HUES6 (cell line): Measurements from ENCODE around the gene CCNL1.

Source experiments
- H3K27ac ChIP-seq: 2 replicates; pipeline ENCODE4 v1.7.0; 2013; ENCODE audit warnings: low read depth, mild to moderate bottlenecking, low read length, inconsistent platforms
- H3K27me3 ChIP-seq: 2 replicates; pipeline ENCODE4 v1.6.1; 2013; ENCODE audit warnings: low read length; ENCODE audit not compliant: control insufficient read depth, insufficient read depth
- H3K36me3 ChIP-seq: 2 replicates; pipeline ENCODE4 v1.6.1; 2013; ENCODE audit warnings: low read length; ENCODE audit not compliant: control insufficient read depth, insufficient read depth
- H3K4me1 ChIP-seq: 2 replicates; pipeline ENCODE4 v1.6.1; 2013; ENCODE audit warnings: low read length; ENCODE audit not compliant: control insufficient read depth, insufficient read depth
- H3K4me3 ChIP-seq: 2 replicates; pipeline ENCODE4 v1.5.1; 2013; ENCODE audit warnings: low read depth, low read length
- H3K9ac ChIP-seq: one replicate; pipeline ENCODE4 v1.6.1; 2013; ENCODE audit warnings: mild to moderate bottlenecking, low read length
- H3K9me3 ChIP-seq: 2 replicates; pipeline ENCODE4 v1.6.1; 2013; ENCODE audit warnings: low read depth, low read length; ENCODE audit not compliant: control insufficient read depth, insufficient read depth

CCNL1 gene

DNA sequence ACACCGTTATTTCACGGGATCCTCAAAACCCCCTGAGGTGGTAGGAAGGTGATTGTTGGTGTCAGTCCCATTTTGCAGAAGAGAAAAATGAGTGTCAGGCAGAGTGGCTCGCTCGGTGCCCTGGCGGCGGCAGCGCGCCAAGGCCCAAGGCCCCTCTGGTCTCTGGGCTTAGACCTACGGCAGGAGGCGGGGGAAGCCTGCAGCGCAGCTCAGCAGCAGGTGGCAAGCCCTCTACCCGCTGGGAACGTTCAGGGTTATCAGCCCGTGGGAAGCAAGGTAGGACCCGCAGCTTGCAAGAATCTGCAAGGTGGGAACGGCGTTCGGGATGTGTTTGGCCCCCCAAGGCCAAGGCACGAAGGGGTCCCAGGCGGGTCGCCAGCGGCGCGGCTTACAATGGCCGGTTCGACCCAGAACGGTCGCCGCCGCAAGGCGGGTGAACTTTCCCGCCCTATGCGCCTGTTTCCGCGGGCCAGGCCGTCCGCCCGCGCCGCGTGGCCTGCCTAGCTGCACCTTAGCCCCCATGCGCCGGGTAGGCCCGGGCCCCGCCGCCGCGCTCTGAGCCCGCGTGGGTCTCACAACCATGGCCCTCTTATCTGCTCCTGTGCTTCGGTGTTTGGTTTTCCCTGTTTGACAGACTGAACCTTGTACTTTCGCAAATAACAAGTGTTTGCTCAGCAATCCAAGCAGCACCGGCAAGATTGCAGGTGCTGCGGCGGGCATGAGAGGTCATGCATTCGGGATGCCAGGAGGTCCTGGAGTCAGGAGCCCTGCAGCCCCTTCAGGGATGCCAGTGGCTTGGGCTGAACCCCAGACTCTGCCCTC, 39.7 kb downstream of the CCNL1 start:
- Histone ChIP-seq H3K9me3 (no peaks in the 10 kb centered on the region), H3K27me3 (no peaks in the 10 kb centered on the region), H3K27ac (no peak overlapping the region), H3K9ac (no peak overlapping the region), H3K4me3 (peak overlapping the region; percentile 15; the same call in 1 of the 2 replicates), H3K4me1 (peaks cover 9% of the 10 kb centered on the region; the same call in 1 of the 2 replicates), H3K36me3 (no peaks in the 10 kb centered on the region)

DNA sequence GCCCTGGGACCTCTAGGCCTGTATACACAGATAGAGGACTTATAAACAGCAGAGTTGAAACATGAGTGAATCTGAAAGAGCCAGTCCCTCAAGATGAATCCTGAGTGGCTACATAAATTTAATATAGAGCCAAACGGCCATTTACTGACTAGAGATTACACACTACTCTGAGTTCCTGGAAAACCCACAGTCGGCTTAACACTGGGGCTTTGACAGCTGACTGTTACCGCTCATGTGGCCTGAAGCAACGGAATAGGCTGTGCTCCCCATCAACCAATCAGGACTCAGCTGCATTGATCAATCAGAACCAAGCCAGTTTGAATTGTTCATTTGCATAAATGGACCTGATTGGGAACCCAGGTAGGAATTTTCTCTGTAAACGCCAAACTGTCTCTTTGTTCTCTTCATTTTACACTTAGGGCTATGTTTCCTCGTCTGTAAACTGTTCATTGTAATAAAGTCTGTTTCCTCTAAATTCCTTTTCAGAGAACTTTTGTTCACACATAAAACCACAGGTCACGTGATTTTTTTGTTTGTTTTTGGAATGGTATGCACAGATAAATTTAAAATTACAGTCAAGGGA, 40.5 kb downstream of the CCNL1 start:
- no peak overlapping the region for H3K4me3 ChIP-seq
- no peak overlapping the region for H3K9ac ChIP-seq
- no peaks in the 10 kb centered on the region for H3K27me3 ChIP-seq
- H3K9me3 ChIP-seq = no peaks in the 10 kb centered on the region
- H3K36me3 ChIP-seq = no peaks in the 10 kb centered on the region
- peaks cover 12% of the 10 kb centered on the region; the same call in 1 of the 2 replicates for H3K4me1 ChIP-seq
- no peak overlapping the region for H3K27ac ChIP-seq

DNA sequence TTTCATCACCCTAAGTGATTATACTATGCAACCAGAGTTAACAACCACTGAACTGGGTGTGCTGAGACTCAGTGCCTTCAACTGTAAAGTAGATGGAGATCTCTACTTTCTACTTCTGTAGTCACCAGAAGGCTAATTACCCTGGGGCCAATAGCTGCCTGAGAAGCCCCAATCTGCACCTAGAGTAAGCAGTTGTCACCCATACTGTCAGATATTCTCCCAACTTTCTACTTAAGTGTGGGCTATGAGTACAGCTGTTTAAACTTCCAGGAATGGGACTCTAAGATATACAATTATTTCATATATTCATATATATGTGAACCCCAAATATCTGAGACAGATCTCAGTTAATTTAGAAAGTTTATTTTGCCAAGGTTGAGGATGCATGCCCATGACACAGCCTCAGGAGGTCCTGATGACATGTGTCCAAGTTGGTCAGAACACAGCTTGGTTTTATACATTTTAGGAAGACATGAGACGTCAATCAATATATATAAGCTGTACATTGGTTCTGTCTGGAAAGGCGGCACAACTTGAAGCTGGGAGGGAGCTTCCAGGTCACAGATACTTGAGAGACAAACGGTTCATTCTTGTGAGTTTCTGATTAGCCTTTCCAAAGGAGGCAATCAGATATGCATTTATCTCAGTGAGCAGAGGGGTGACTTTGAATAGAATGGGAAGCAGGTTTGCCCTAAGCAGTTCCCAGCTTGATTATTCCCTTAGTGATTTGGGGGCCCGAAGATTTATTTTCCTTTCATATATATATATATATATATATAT, 41.9 kb downstream of the CCNL1 start:
- Histone ChIP-seq H3K9me3 (no peaks in the 10 kb centered on the region), H3K9ac (no peak overlapping the region), H3K4me1 (peaks cover 12% of the 10 kb centered on the region; the same call in 1 of the 2 replicates), H3K36me3 (no peaks in the 10 kb centered on the region), H3K27ac (no peak overlapping the region), H3K4me3 (no peak overlapping the region), H3K27me3 (no peaks in the 10 kb centered on the region)

DNA sequence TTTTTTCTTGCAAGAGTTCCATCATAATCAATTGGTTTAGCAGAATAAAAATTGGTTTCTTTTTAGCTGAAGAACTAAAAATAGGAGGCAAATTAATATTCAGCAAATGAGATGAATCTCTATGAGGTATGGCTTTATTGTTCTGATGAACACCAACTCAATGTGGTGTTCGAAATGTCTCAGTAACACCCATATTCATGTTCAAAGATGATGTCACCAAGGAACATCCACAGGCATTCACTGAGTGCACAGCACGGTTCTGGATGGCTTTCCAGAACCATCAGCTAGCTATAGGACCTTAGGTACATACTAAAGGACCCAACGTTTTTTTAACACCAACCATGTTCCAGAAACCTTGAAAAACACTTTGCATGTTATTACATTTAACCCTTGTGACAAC, 42.7 kb downstream of the CCNL1 start:
- Histone ChIP-seq H3K4me1 (peaks cover 12% of the 10 kb centered on the region; the same call in 1 of the 2 replicates), H3K27me3 (no peaks in the 10 kb centered on the region), H3K36me3 (no peaks in the 10 kb centered on the region), H3K4me3 (no peak overlapping the region), H3K9ac (no peak overlapping the region), H3K9me3 (no peaks in the 10 kb centered on the region), H3K27ac (no peak overlapping the region)

DNA sequence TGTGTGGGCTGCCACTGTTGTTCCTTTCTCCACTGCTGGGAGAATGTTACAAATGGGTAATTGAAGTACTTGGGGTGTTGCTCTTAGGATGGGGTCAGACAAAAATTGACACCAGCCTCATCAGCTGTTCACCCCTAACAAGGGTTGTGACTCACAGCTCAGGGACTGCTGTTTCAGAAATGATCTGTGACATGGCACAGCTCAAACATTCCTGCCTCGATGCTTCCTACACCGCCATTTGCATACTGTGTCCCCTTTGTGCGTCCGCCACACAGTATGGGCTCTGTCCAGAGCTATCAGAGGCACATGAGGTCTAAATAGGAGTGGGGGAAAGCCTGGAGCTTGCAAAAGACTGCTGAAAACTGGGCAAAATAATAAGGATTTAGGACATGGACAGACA, 43.9 kb downstream of the CCNL1 start:
- Histone ChIP-seq H3K4me3 (no peak overlapping the region), H3K36me3 (no peaks in the 10 kb centered on the region), H3K27me3 (no peaks in the 10 kb centered on the region), H3K27ac (no peak overlapping the region), H3K9me3 (no peaks in the 10 kb centered on the region), H3K9ac (no peak overlapping the region), H3K4me1 (peaks cover 12% of the 10 kb centered on the region; the same call in 1 of the 2 replicates)

DNA sequence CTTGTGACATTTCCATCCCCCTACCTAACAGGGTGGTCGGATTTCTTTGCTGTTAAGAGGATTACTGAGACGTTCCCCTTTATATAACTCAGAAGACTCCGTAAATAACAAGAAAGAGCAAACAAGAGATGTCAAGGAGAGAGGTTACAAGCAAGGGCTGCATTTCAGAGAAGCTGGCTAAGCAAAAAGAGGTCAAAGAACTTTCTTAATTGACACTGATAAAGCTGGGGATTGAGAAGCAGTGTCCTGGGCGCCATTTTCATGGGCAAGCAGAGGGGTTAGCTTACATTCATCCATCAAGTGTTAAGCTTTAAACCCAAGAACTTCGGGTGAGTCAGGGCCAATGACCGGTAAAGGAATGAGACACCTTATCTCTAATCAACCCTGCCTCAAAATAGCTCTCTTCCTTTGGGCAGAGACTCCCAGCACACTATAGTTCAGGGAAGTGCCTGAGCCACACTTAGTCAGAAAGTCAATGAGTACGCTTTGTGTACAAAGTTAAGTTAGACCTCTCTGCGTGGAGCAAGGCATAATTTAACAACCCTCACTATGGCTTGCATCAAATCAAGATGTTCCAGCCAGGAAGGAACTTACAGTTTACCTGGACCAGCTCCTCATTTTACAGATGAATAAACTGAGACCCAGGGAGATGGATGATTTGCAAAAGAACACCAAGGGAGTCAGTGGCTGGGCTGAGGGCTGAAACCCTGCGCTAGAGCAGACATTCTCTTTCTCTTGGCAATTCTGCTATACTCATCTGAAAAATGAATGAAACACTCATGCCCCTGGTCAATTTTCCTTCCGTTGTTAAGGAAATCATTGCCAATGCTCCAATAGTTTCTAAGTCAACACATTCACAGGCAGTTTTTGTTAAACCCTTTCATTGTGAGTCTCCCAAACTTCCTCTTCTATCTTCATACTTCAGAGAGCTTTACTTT, 44.6 kb downstream of the CCNL1 start:
- peaks cover 12% of the 10 kb centered on the region; the same call in 1 of the 2 replicates for H3K4me1 ChIP-seq
- no peak overlapping the region for H3K27ac ChIP-seq

DNA sequence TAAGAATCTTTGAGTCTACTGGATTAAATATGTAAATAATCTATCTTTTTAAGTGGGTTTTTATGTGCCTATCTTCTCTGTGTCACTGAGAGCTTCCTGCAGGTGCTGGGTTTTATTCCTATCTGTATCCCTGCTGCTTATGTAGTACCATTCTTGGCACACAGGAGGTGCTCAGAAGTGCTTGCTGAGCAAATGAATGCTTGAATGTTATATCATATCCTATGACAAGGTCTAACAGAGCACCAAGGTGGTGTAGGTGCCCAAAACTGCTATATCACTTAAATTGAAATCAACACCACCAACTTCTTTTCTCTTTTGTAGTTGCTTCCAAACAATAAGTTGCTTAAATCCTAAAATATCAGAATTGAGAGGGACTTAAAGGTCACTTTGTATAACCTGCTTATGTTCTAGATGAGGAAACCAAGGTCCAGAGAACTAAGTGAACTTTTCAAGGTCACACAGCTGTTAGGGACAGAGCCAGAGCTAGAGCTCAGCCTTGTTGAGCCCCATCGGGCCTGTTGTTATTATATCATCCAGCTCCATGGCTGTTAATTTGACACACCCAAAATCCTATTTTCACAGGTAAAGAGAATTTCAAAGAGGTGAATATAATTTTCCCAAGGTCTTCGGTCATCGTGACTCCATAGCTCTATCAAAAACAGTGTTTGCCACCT, 46.0 kb downstream of the CCNL1 start:
- Histone ChIP-seq H3K27ac (no peak overlapping the region), H3K36me3 (no peaks in the 10 kb centered on the region), H3K4me3 (no peak overlapping the region), H3K4me1 (peaks cover 13% of the 10 kb centered on the region; the same call in 1 of the 2 replicates), H3K9me3 (no peaks in the 10 kb centered on the region), H3K27me3 (no peaks in the 10 kb centered on the region), H3K9ac (no peak overlapping the region)

More for the DNA sequence above, 44.6 kb downstream of the CCNL1 start:
- H3K9ac ChIP-seq = no peak overlapping the region
- H3K9me3 ChIP-seq = no peaks in the 10 kb centered on the region
- H3K27me3 ChIP-seq = no peaks in the 10 kb centered on the region
- no peaks in the 10 kb centered on the region for H3K36me3 ChIP-seq
- no peak overlapping the region for H3K4me3 ChIP-seq

DNA sequence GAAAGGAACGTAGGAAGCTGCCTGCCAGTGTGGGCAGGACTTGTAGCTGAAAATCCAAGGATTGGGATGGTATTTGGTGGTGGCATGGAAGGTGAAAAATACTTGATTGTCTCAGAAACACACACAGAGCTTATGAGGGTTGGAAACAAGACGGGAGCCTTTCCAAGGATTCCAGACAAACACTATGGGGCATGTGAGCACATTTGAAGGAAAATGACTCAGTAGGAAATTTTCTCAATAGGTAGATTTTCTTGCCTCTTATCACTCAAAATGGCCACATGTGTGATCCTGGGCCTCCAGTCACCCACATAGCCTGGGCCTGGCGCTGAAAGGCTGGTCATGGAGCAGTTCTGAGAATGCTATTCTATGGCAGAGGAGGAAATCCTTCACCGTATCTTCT, 47.4 kb downstream of the CCNL1 start:
- Histone ChIP-seq H3K27ac (no peak overlapping the region), H3K9me3 (no peaks in the 10 kb centered on the region), H3K36me3 (no peaks in the 10 kb centered on the region), H3K27me3 (no peaks in the 10 kb centered on the region), H3K9ac (no peak overlapping the region), H3K4me1 (peaks cover 27% of the 10 kb centered on the region), H3K4me3 (no peak overlapping the region)

DNA sequence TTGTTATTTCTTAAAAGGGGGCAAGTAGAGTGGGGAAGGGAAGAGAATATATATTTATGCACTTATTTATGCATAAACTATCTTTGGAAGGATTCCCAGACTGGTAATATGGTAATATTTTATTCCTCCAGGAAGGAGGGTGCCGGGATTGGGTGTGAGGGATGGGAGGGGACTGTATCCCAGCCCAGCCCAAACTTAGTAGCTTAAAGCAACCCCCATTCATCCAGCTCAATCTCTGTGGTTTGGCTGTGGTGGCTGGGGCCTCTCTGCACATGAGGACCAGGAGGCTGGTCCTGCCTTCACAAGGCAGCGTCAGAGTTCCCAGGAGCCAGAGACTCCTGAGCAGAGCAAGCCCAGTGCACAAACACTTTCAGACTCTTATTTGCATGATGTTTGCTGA, 48.4 kb downstream of the CCNL1 start:
- no peak overlapping the region for H3K9ac ChIP-seq
- H3K27ac ChIP-seq = no peak overlapping the region
- H3K36me3 ChIP-seq = no peaks in the 10 kb centered on the region
- H3K4me1 ChIP-seq = peaks cover 29% of the 10 kb centered on the region
- H3K27me3 ChIP-seq = no peaks in the 10 kb centered on the region
- H3K4me3 ChIP-seq = no peak overlapping the region
- no peaks in the 10 kb centered on the region for H3K9me3 ChIP-seq

DNA sequence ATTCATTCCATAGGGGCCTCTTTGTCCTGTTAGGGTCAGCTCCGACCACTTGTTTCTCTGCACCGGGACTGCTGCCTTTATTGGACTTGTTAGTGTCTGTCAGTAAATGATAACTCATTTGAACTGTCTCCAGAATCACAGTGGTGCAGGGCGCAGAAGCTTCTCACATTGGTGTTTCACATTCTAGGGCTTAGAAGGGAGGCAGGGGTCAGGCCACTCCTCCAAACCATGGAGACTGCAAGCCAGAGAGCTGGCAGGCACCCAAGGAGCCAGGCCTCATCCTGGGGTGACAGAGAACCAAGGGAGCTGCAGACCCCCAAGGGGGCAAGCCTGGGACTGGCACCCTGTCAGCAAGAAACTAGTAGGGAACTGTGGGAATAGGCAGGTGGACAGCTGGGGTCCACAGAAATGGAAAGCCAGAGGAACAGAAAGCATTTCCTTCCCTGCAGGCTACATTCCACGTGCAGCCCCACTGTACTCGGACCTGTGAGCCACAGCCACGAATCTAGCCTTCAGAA, 49.1 kb downstream of the CCNL1 start:
- Histone ChIP-seq H3K9me3 (no peaks in the 10 kb centered on the region), H3K4me1 (peaks cover 25% of the 10 kb centered on the region), H3K4me3 (no peak overlapping the region), H3K27ac (no peak overlapping the region), H3K36me3 (no peaks in the 10 kb centered on the region), H3K9ac (no peak overlapping the region), H3K27me3 (no peaks in the 10 kb centered on the region)
